Activated T-cell treated with anti-CD3 and anti-CD28 coated beads for 1 hour (primary cell): ENCODE measurements around the gene RNF217.
"Not testable (repeated sequence)": the region's sequence is repeated elsewhere in the genome, so short reads cannot be mapped to it uniquely, and the experiment has no call there.

Experiments
- DNase-seq: peaks from one replicate; pipeline ENCODE4 v3.0.0-alpha.2; 2020; ENCODE audit warnings: low read depth

RNF217 gene

GRCh38 chr6:125057392-125058246, 95.4 kb downstream of the RNF217 start:
- DNase-seq: no peak

GRCh38 chr6:125058546-125058945, 96.3 kb downstream of the RNF217 start:
- DNase-seq: no peak

GRCh38 chr6:125063307-125063706, 101.1 kb downstream of the RNF217 start:
- DNase-seq: no peak

- no peak for DNase-seq
Observed at GRCh38 chr6:125066140-125066539, 103.9 kb downstream of the RNF217 start.

GRCh38 chr6:125066964-125067363, 104.7 kb downstream of the RNF217 start:
- DNase-seq: no peak

- DNase-seq: no peak
Observed at GRCh38 chr6:125067552-125067951, 105.3 kb downstream of the RNF217 start.

GRCh38 chr6:125073071-125073470, 110.8 kb downstream of the RNF217 start:
- no peak for DNase-seq

GRCh38 chr6:125074120-125074519, 111.9 kb downstream of the RNF217 start:
- no peak for DNase-seq

GRCh38 chr6:125075073-125075472, 112.8 kb downstream of the RNF217 start:
- DNase-seq: not testable (repeated sequence)

- DNase-seq: no peak
Observed at GRCh38 chr6:125075741-125076481, 113.7 kb downstream of the RNF217 start.

- DNase-seq: no peak
Observed at GRCh38 chr6:125076482-125076742, 114.2 kb downstream of the RNF217 start.

GRCh38 chr6:125077453-125077852, 115.2 kb downstream of the RNF217 start:
- DNase-seq: no peak

GRCh38 chr6:125078602-125079321, 116.5 kb downstream of the RNF217 start:
- no peak for DNase-seq

- DNase-seq: no peak
Observed at GRCh38 chr6:125082908-125083683, 120.9 kb downstream of the RNF217 start.

- no peak for DNase-seq
Observed at GRCh38 chr6:125083684-125083990, 121.4 kb downstream of the RNF217 start.

- DNase-seq: no peak
Observed at GRCh38 chr6:125086716-125087115, 124.5 kb downstream of the RNF217 start.

- no peak for DNase-seq
Observed at GRCh38 chr6:125088963-125089362, 126.7 kb downstream of the RNF217 start.

- no peak for DNase-seq
Observed at GRCh38 chr6:125094563-125094962, 132.3 kb downstream of the RNF217 start.

GRCh38 chr6:125095580-125096301, 133.5 kb downstream of the RNF217 start:
- DNase-seq: no peak

GRCh38 chr6:125097186-125097585, 134.9 kb downstream of the RNF217 start:
- no peak for DNase-seq

- no peak for DNase-seq
Observed at GRCh38 chr6:125098253-125098652, 136.0 kb downstream of the RNF217 start.
